Inferior parietal cortex (tissue), 1 donor: ENCODE results near the gene PGBD2.
"Not testable (repeated sequence)": the region's sequence is repeated elsewhere in the genome, so short reads cannot be mapped to it uniquely, and the experiment has no call there.

ENCODE experiments used
- DNase-seq: peaks from one replicate; pipeline ENCODE4 v3.0.0-alpha.2; 2016; ENCODE audit errors: extremely low spot score

The PGBD2 gene, protein sequence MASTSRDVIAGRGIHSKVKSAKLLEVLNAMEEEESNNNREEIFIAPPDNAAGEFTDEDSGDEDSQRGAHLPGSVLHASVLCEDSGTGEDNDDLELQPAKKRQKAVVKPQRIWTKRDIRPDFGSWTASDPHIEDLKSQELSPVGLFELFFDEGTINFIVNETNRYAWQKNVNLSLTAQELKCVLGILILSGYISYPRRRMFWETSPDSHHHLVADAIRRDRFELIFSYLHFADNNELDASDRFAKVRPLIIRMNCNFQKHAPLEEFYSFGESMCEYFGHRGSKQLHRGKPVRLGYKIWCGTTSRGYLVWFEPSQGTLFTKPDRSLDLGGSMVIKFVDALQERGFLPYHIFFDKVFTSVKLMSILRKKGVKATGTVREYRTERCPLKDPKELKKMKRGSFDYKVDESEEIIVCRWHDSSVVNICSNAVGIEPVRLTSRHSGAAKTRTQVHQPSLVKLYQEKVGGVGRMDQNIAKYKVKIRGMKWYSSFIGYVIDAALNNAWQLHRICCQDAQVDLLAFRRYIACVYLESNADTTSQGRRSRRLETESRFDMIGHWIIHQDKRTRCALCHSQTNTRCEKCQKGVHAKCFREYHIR

DNA sequence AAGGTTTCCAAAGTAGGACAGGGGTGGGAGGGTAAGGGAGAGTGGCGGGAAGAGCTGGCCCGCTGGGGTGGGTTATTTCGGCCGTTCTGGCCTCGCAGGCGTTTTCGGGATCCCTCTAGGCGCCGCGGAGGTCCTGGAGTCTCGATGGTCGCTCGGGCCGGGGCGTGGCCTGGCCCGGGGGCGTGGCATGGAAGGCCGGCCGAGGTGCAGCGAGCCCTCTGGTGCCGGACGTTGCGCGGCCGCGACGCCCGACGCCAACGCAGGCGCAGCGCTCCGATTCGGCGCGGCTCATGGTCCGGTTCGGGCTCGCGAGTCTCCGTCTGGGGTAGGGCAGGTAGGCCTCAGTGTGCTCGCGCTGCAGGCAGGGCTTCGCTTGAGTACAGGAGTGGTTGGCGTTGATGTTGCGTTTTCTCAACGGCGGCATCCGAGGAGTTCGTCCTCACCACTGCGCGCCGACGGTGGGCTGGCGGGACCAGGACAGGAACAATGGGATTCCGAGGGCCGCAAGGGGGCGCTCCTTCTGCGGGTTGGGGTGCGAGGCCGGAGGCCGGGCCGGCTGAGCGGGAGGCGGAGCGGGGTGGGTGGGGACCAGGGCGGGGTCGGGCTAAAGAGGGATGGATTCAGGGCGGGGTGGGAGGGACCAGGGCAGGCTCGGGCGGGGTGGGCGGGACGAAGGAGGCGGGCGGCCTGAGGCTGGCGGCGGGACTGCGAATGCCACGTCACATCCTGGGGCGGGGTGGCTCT lies at the start of gene PGBD2:
PGBD2 (plus strand) TSS at position 227 of the 744 bp plus-strand sequence. CDS start 7,628 bp downstream, outside the sequence.
- peak; percentile 89 for DNase-seq

DNA sequence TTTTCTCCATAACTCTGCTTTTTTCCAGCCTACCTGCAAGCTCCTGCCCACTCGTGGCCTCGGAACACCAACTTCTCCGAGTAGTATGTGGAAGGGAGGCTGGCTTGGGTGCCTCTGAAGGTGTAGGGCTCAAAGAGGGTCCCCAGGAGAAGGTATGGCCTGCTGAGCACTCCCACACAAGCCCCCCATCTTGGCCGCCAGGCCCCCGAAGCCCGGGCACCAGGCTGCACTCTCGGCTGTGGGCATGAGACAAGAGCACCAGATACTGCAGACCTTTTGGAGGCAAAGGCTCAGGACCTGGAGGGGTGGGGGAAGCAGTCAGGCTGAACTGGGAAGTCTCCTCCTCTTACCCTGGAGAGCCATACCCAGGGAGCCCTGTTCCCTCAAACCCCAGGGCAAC lies 48.8 kb upstream of the PGBD2 start:
- no peak for DNase-seq

DNA sequence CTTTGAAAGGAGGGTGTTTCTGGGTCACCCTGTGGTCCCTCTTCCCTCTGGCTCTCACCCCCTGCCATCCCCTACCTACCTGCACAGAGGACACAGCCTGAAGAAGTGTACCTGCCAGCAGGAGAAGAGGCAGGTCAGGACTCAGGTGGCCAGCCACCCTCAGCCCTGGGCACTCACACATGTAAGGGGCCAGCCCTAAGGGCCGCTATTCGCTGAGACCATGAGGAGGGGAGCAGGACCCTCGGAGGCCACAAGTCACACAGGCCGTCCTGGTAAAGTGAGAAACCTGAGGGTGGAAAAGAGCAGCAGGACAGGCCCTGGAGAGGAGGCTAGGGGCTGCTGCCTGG lies 48.3 kb upstream of the PGBD2 start:
- no peak for DNase-seq

DNA sequence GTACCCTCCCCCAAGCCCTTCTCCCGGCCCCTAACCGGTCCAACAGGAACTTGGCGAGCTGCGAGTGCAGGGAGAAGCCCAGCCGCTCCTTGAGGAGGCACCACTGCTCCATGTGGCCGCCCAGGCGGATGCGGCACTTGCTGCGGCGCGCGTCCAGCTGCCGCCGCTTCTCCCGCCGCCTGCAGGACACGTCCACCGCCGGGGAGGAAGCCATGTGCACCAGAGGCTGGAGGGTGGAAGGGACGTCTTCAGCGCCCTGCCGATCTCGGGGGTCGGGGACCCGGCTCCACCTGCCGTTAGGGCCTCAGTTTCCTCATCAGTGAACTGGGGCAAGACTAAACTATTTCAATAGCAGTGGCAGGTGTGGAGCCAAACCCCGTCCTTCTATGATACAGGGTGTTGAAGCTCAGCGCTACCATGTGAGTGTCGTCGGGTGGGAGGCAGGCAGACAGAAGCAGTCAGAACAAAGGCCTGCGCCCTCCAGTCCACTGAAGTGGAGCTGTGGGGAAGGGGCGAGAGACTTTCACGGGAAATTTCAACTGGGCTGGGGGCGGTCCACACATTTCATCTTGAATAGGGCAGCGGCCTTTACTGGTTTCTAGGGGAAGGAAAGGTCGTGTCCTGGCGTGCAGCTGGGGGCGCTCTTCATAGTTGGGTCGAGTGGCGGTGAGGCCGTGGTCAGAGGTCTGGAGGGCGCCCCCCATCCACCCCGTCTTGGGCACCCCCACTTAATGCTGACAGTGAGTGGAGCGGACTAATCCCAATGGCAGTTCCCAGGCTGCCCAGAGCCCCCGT lies 47.7 kb upstream of the PGBD2 start:
- peak; percentile 55 for DNase-seq

DNA sequence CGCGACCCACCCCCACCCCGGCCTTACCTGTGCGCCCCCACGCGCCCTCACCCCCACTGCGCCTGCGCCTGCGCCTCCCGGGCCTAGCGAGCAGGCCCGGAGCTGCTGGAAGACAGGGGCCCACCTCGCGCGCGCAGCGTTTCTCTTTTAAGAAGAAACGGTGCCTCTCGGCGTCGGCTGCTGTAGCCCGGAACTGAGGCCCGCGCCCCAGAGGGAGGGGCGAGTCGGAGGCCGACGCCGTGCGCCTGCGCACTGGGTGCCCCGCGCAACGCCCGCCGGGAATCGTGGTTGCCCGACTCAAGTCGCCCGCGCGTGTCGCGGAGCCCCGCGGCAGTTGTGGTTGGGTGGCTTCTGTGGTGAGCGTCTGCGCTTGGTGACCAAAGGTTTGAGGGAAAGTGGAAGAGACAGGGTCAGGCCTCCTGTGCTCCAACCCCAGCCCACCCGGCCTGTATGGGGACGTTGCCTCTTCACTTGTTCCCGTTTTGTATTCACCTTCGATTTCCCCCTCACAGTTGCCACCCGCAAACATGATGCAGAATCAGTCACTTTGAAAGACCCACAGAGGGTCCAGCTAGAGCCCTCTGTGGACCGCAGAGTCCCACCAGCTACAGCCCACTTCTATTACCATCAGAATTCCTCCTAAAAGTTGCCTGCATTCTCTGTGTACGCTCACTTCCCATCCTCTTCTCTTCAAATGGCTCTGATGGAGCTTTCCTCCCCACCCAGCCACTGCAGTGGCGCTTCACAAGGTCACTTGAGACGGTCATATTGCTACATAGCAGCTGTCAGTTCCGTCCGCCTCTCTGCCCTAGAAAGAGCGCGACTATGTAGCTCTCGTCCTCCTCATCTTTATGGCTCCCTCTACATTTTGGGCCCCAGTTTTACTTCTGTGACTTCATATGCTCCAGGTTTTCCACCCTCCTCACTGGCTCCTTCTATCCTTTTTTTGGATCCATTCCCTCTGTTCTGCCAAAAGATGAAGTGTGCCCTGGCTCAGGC lies 46.8 kb upstream of the PGBD2 start, which contains the start of gene ZNF692:
ZNF692 (minus strand) TSS at position 195 of the 999 bp plus-strand sequence. CDS start 776 bp downstream, outside the sequence.
- DNase-seq, result peak; percentile 97

DNA sequence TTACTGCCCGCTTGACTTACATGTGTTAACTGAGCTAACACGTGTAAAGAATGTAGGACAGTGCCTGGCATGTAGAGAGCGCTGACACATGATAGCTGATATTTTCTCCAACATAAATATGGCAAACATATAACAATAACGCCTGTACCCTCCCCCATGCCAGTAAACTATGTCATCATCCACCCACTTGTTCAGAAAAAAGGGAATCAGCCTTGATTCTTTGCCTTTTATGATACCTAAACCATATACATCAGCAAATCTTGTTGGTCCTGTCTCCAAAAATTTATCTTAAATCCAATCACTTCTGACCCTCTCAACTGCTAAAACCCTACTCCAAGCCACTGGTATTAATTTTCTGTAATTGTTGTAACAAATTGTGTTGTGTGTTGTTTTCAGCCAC lies 46.0 kb upstream of the PGBD2 start:
- DNase-seq, result no peak

DNA sequence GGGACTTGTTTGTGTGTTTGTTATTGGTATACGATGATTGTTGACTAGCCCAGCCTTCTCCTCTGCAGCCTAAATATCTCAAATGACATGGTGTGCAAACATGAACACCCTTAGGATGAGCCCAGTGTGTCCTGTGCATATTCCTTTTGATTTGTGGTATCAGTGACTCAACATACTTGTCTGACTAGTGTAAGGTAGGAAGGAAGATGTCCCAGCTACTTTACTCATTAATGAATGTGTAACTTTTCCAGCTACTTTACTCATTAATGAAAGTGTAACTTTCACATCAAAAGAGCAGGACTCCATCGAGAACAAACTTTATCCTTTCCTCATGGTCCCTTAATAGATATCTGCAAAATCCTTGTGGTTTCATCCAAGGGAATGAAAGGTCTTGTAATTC lies 44.4 kb upstream of the PGBD2 start:
- no peak for DNase-seq

DNA sequence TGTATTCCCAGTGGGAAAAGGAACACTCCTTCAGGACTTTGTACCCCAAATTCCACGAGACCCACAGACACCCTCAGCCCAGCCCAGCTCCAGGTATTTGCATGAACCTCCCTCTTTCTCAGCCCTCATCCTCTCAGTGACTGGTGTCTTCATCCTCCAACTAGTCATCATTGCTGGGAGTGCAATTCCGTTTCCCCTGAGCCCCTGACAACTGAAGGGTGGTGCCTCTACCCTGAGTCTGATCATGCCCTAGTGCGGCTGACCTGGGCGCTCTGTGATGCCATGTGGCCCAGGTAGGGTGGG lies 43.4 kb upstream of the PGBD2 start:
- no peak for DNase-seq

DNA sequence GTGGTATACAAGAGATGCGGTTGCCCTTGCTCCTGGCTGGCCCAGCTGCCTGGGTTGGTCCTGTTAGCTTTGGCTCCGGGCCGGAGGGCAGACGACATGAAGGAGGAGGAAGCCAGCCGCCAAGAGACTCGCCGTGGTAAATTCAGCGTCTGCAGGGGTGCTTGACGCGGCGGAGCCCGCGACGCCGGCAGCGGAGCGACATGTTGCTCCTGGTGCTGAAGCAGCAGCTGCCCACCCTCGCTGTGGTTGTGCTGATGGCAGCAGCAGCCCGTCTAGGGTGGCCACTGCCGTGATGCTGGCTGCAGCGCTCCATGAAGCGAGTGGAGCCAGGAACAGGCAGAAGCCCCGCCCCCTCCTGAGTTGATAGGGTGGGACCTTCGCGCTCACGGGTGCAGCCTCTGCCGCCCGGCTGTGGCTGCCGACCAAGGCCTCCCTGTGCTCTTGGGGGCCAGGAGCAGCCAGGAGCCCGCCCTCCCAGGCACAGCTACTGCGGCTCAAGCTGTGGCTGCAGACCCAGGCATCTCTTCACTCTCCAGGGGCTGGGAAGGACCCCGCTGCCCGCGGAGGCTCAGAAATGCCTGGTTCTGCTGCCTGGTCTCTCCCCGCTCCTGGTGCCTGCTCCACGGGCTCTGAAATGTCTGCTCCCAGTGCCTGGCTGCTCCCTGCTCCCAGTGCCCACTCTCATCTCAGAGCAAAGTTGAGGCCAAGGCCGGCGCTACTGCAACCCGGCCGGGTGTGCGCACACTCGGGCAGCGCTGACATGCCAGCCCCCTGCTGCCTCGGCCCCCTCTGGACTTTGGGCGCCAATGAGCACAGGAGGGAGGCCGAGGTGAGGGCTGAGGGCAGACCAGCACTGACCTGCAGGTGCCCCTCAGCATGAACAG lies 42.8 kb upstream of the PGBD2 start:
- DNase-seq, result peak; percentile 58

DNA sequence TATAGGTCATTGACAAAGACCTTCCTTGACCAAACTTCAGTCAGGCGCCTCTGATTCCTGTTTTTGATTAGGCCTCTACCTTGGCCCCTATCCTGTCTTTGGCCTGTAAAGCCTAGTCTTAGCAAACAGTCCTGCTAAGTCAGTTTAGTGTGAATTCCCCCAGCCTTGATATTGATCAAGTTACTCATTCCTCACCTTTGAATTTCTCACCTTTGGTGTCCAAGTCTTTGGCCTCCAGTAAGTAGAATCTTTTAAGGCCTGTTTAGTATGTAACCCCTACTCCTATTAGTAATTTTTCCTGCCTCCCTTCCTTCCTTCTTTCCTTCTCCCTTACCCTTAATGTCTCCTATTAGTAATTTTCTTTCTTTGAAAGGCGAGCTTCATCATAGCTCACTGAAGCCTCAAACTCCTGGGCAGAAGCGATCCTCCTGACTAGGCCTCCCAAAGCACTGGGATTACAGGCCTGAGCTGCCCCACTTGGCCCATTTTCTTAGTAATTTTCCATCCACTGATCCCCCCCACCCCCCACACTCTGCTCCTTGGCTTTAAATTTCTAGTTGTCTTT lies 34.1 kb upstream of the PGBD2 start:
- DNase-seq, result no peak

DNA sequence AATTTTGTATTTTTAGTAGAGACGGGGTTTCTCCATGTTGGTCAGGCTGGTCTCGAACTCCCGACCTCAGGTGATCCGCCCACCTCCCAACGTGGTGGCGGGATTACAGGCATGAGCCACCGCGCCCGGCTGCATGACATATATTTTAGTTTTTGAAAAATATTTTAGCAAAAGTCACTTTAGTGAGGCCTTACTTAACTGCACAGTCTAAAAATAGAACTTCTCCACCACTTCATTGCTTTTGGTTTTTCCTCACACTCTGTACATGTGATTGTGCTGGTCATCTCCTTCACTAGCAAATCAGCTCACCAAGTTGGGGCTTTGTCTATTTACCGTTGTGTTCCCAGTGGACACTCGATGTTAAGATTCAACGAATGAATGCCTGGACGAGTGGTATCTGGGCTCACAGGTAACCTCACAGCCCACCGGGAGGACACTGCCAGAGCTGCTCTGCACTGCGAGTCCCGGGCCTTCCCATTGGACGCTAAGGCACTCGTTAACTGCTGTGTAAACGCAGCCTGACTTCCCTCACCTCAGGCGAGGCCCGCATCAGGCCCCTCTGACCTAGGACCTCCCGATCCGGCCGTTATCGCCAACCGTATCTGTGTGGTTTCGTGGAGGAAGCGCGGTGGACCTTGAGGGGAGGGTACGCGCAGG lies 33.2 kb upstream of the PGBD2 start:
- DNase-seq, result peak; percentile 65

DNA sequence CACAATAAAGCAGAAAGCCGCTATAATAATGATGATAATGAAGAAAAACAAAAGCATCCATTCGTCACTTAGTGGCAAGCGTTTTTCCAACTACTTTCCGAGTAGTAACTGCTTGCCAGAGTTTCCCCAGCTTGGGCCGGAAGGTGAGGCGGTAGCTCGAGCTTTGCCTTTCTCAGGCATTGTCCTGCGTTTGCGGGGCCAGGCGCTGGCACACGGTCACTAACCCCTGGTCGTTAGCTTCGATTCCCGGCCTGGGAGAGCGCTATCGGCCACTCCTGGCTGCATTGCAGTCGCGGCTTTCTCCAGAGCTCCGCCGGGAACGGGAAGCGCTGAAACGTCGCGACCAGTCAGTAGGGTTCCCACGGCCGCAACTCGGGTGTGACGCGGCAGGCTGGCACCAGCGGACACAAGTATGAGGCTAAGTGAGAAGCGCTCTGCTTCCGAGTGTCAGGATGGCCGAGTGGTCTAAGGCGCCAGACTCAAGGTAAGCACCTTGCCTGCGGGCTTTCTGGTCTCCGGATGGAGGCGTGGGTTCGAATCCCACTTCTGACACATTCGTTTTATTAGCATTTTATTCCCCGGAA lies 32.5 kb upstream of the PGBD2 start:
- peak; percentile 98 for DNase-seq

DNA sequence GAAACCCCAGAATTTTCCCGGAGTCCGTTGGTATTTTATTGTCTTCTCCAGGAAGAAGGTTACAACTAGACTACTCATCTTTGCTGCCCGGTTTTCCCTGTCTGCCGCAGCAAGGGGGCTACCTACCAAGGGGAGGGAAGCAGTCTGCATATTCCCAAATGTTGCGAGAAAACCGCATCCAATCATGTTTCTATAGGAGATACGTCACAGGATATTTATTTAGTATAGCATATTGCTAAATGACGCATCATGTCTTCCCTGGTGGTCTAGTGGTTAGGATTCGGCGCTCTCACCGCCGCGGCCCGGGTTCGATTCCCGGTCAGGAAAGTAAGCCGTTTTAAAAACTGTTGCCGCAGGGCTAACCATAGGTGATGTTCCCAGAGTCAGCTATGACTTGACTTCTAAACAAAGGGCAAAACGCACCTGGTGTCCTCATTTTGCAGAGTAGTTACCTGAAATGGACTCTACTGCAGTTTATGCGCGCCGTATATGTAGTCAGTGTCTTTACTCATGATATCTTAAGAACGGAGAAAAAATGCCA lies 32.0 kb upstream of the PGBD2 start:
- peak; percentile 91 for DNase-seq

DNA sequence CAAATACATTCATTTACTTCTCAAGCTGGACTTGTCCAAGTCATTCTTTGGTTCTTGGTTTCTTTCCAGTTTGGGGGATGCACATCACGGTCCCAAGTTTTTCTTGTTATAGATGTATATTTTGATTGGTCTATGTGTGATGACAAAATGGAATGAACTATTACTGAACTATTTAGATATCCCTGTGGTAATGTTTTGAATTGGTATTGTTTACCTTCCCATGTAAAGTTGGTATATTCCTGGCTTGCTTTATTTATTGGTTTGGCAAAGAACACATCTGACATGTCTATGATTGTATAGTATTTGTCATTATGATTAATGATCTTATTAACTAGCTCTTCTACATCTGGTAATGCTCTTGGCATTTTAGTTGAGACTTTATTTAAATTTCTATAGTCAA lies 24.8 kb upstream of the PGBD2 start:
- DNase-seq, result no peak

DNA sequence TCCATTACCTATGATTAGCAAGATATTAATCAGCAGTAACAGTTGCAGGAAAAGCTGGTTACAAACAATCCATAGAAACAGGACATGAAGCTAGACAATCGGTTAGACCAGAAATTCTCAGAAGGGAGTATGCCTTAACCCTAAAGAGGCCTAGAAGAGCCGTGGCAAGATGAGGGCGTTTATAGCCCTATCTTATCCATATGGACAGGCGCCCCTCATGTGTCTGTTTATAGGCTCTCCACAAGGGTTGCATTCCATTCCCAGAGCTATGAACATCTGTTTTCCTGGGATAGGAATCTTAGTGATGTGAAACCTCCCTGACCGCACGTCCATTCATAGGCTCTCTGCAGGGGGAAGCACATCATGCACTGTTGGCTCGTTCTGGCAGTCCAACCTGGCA lies 23.6 kb upstream of the PGBD2 start:
- not testable (repeated sequence) for DNase-seq

DNA sequence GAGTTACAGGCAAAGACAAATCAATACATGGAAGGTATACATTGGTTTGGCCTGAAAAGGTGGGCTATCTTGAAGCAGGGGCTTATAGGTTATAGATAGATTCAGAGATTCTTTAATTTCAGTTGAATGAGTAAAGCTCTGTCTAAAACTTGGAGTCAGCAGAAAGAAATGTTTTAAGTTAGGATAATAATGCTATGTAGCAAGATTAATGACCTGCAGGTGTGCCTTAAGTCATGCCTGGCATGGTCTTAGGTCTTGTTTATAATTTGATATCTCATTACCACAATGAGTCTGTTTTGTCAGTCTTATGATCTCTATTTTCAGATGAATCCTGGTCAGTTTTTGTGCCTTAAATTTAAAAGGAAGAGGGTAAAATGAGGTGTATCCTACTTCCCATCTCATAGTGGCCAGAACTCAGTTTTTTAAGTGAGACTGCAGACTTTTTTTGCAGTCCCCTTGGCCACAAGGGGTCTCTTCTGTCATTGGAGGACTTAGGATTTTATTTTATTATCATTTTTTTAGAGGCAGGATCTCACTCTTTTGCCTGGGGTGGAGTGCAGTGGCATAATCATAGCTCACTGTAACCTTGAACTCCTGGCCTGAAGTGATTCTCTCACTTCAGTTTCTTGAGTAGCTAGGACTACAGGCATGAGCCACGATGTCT lies 21.3 kb upstream of the PGBD2 start:
- no peak for DNase-seq

DNA sequence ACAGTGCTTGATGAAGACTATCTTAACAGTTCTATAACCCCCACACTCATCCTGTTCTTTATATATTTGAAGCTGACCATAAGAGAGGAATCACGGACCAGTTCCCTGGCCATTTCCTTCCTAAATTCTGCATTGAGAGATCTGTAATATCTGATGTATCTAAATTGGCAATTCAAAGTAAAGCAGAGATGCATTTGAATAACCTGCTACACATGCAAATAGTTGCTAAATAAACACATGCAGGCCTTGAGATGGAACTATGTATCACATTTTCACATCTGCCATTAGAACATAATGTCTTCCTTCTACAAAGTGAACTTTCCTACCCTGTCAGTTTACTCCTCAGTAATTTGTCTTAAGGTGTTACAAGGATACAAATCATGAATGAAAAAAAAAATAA lies 20.4 kb upstream of the PGBD2 start:
- no peak for DNase-seq
